ENCODE measurements around the gene DMRTB1.

The DMRTB1 gene

DNA sequence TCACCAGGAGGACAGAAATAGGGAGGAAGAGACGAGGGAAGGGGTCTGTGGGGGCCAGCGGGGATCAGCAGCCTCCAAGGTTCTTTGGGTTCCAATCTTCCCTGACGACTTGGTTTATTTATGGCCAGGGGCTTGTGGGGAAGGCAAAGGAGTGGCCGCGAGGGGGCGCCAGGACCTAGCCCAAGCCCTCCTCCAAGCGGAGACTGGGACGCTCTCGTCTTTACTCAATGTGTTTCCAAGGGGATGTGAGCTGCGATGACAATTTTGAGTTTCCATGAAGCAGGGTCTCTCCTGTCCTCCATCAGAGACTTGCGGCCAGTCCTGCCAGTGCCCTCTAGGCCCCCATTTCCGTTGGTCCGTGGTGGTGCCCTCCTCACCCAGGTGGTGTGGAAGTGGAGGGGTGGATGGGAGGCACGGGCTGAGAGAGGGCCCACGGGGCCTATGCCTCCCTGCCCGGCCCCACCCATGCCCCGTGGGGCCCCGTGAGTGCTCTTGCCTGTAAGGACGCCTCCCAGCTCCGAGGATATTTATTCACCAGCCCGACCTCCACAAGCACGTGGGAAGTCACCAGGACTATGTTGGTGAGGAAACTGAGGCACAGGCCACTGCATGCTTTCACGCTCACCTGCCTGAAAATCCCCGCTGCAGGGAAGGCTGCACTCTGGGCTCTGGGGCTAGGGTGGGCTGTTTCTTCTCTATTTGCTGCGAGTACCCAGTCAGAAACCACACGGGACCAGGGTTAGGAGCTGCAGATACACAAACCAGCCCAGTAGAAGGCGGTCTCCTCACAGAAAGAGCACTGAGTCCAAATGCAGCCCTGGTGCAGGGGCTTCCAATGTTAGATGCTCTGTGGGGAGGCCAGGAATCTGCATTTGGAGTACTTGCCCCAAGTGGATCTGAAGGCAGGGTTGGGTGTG is 26.5 kb downstream of the DMRTB1 start:
- DNase-seq (ENCODE audit: low read depth in 2 of 2), result peak; percentile 26 to 56

DNA sequence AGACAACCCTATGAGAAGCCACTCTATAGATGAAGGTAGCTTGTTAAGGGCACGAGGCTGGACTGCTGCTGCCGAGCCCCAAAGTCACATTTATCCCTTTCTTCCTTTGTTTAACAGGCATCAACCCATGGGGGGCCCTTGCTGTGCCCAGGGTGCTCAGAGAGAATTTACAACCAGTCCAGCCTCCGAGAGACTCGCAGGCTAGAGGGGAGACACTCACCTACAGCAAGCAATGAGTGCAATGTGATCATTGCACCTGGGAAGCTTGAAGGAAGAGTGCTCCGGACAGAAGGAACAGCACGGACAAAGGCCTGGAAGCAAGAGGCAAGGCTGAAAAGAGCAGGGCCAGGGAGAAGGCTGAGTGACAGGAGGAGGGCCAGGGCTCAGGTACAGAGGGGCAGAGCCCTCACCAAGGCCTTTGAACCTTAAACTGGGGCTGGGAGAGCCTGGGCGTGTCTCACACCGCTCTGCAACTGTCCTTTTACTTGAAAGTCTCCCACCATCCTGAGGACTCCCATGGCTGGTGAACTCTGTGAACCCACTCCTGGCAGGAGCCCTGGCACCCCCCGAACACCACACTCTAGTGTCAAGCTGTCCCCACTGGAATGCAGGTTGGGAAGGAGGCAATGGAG is 27.3 kb downstream of the DMRTB1 start:
- no peak for DNase-seq (ENCODE audit: low read depth in 2 of 2)

DNA sequence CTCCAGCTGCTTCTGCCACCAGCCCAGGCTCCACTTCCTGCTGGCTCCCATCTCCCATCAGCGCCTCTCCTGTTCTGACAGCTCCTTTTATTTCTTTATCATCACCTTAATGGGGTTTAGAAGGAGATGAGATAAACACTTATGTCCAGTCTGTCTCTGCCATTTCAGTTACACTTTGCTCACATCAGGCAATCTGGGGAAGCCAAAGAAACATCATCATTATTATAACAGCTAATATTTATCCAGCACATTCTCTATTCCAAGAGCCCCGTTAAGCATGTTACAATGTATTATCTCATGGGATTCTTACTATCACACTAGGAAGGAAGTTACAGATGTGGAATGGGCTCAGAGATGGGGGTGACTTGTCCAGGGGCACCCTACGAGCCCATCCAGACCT is 31.2 kb downstream of the DMRTB1 start:
- no peak for DNase-seq (ENCODE audit: low read depth in 2 of 2)

DNA sequence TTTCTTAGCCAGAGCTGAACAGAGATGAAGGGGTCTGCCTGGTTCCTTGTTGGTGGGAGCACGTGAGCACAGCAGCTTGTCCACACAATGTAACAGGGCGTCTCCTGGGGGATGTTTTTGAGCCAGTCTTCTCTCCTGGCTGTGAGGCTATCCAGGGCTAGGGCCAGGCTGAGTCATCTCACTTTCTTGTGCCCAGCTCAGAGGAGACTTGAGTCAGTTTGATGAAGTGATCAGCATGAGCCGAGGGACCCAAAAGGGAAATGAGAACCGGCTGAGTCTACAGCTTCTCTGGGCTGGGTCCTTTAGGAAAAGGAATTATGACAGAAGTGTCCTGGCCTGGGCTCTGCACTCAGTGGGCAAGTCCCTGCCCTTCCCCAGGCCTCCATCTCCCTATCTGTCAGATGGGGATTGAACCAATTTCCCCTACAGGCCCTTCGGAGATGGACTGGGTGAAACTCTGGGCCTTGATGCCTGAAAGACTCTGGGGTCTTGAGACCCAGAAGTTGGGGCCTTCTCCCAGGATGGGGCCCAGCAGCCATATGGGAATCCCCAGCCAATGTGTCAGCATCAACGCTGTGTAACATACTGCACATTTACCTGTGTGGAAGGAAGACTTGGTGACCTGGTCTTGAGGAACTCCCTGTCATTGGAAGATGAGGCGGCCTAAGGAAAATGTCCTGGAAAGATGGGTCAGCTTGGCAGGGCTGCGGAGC is 36.6 kb downstream of the DMRTB1 start:
- DNase-seq (ENCODE audit: low read depth in 2 of 2), result no peak

DNA sequence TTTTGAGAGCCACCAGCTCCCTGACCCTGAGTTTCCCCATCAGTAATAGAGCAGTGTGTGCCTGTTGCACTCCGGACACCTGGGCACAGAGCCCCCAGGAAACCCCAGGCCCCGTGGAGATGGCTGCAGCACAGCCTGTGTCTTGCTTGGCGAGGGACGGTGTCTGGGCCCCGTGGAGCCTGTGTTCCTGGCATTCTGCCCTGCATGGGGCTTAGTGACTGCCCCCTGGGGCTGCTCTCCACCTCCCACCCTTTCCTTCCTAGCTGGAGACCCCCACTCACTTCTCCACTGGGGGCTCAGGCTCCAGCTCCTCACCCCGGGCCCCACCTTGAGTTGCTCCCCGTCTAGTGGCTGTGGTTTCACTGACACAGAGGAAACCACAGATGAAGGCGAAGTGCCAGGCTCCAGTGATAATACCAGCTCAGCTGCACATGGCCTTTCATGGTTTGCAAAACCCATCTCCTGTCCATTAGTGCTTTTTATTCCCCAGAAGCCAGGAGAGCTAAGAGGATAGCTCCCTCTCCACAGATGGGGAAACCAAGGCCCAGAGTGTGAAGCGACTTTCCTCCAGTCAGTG is 39.4 kb downstream of the DMRTB1 start:
- no peak for DNase-seq (ENCODE audit: low read depth in 2 of 2)

- no peak for DNase-seq (ENCODE audit: low read depth in 2 of 2)
Measured at GRCh38 chr1:53499257-53500203, 40.3 kb downstream of the DMRTB1 start.

DNA sequence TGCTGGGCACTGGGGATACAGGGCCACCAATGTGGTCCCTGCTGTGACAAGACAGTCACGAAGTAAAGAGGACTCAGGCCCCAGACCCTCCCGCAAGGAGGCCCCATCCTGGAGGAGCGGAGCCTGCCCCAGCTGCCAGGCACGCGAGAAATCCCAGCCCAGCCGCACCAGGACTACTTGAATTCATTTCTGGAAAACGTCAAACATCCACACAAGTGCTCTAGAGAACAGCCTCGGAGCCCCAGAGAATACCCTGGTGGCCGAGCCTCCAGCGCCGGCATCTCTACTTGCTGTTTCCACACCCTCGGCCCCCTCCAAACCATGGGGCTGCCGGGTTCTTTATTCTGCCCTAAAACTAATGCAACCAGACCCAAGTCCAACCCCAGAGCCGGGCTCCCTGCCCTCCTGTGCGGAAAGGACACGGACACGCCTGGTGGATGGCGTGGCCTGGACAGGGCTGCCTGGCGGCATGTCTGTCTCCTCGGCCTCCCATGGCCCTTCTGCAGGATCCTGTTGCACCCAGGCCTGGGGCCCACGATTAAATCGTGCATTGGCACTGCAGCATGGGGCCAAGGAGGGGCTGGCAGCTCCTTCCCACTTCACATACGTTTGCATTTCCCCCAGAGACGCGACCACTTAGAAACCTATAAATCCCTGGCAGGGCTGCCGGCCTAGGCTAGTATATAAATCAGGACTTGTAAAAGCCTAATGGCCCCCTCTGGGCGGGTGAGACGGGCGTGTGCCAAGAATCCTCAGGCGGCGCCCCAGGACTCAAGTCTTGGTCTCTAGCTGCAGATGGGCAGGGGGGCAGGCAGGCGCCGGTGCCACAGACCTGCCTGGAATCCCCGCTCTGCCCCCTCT is 41.2 kb downstream of the DMRTB1 start:
- DNase-seq (ENCODE audit: low read depth in 2 of 2), result no peak

- DNase-seq (ENCODE audit: low read depth in 2 of 2), result no peak
Measured at GRCh38 chr1:53501065-53502005, 42.1 kb downstream of the DMRTB1 start.

GRCh38 chr1:53502641-53503432 is 43.6 kb downstream of the DMRTB1 start:
- no peak for DNase-seq (ENCODE audit: low read depth in 2 of 2)

DNA sequence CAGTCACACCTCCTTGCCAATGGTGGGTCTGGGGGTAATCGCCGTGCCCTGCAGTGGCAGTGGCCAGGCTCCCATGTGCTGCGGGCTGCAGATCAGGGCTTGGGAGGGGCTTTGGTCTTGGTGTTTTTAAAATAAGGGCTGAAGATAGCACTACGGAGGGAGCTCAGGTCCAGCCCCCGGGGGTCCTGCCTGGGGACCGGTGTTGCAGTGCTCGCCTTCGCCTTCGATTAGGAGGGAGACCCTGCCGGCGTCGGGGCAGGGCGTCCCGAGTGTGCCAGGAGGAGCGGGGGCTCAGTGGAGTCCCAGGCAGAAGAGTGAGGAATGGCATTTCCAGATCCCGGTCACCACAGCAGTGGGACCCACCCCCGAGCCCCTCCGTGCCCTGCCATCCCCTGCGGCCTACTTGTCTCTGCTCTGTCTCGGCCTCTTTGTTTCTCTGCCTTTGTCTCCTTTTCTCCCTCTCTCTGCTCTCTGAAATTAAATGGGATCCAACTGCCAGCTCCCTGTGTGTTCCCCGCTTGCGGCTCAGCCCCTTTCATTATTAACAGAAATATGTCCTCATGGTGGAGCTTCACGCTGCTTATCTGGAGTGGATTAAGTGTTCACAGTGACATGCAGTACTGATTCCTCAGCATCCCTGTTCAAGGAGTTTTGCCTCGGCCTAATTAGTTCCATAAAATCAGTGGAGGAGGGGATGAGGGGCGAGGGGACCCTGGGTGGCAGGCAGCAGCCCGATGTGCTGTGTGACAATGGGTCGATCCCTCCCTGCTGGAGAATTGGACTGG is 44.4 kb downstream of the DMRTB1 start:
- no peak for DNase-seq (ENCODE audit: low read depth in 2 of 2)

DNA sequence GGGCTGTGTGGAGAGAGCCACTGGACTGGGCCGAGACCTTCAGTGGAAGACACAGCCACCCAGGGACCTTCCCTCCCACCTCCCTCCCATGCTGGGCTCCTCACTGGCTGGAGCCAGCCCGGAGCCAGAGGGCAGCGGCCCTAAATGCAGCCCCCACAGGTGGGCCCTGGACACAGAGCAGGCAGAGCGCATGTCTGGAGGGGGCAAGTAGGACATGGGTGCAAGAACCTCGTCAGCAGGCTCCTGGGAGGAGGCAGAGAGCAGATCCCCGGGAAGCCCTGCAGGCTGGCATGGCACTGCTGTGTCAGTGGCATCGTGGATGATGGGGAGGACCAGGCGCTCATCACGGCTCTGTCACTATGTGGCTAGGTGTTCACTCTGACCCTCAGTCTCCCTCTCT is 45.7 kb downstream of the DMRTB1 start:
- DNase-seq (ENCODE audit: low read depth in 2 of 2), result no peak

DNA sequence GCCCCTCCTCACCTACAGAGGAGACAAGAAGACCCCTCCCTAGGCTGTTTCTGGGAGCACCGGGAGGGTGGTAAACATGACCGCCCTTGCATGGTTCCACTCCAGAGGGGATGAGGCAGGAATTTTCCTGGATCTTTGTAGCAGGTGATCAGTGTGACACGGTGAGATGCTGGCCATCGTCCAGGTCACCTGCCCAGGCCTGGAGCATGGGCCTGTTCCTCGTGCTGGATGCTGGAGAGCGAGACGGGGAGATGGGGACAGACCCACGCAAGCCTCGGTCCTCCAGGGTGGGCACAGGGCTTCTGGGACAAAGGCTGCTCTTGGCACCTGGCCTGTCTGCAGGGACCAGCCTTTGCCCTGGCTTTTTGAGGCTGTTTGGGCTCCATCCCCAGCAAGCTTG is 46.2 kb downstream of the DMRTB1 start:
- no peak for DNase-seq (ENCODE audit: low read depth in 2 of 2)

- no peak for DNase-seq (ENCODE audit: low read depth in 2 of 2)
Measured at GRCh38 chr1:53505891-53506290, 46.7 kb downstream of the DMRTB1 start.

- no peak for DNase-seq (ENCODE audit: low read depth in 2 of 2)
Measured at GRCh38 chr1:53506355-53507050, 47.3 kb downstream of the DMRTB1 start.

- DNase-seq (ENCODE audit: low read depth in 2 of 2), result no peak
Measured at GRCh38 chr1:53507116-53507820, 48.1 kb downstream of the DMRTB1 start.
